Measurements from ENCODE around the gene ELOVL7.
"Not testable (repeated sequence)": the region's sequence is repeated elsewhere in the genome, so short reads cannot be mapped to it uniquely, and the experiment has no call there.

ELOVL7 gene

GRCh38 chr5:60829490-60830266 is 14.4 kb downstream of the ELOVL7 start:
- no peak for DNase-seq

GRCh38 chr5:60827201-60827600 is 16.9 kb downstream of the ELOVL7 start:
- no peak for DNase-seq

DNA sequence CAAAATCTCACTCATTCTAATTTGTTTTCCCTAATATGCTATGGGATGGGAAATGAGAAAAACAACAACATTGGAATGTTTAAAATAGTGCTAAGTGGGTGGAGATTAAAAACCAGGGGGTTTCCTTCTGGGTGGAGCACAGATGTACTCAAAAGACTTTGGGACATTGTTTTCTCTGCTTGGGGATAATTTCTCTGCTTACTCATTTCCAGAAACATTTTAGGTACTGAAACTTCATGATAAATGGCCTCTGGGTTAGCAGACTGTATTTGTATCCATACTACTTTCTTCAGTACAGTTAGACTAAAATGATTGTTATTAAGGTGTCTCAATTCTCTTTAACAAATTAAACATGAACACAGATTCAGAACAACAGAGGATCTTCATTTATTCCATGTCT is 17.4 kb downstream of the ELOVL7 start:
- no peak for DNase-seq

DNA sequence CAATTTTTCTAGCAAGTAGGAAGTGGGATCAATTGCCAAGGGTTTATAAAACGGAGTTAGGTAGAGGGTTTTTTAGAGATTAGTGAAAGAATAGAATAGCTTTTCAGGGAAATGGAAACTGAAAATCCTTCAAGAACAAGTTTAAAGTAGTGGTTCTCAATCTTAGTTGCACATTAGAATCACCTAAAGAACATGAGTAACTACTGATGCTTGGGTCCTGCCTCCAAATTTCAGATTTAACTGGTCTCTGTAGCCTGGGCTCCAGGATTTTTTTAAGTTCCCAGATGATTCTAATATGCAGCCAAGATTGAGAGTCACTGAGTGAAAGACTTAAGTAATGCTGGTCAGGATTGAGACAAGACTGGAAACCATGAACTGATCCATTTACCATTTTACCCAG is 20.5 kb downstream of the ELOVL7 start:
- DNase-seq: no peak

- DNase-seq: no peak
These were observed 21.8 kb downstream of the ELOVL7 start for GRCh38 chr5:60822285-60822556.

GRCh38 chr5:60821488-60822284 is 22.4 kb downstream of the ELOVL7 start:
- DNase-seq: no peak

DNA sequence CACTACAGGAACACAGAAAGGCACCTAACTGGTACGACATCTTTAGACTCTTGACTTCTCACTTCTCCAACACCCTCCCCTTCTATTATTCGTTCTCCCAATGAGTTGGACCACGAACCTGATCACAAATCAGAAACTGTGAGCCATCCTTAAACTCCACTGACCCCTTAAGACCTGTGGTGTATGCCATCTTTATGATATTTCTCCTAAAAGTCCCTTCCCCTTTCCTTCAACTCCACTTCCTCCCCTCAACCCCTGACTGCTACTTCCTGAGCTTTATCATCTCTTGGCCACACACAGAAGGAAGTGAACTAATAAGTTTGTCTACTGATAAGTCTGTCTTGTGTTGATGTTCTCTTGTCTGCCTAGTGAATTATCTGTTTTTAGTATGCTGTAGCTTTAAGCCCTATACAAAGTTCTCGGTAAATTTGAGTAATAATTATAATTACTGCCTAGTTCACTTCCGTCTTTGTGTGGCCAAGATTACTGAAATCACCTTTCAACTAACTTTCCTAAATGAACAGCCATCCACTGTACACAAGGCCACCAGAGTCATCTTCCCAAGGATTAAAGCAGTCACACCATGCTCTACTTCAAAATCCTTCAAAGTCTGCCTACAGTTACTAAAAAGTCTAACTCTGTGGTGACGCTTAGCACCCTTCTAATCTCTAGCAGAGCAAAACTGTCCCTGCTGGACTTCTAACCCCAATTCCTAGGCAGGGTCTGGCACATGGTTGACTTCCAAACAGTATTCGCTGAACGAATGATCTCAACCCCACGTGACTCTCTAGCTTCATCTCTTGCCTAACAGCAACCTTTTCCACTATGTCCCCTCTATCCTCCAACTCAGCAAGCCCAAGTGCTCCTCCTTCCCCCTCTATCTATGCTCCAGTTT is 23.2 kb downstream of the ELOVL7 start:
- no peak for DNase-seq

DNA sequence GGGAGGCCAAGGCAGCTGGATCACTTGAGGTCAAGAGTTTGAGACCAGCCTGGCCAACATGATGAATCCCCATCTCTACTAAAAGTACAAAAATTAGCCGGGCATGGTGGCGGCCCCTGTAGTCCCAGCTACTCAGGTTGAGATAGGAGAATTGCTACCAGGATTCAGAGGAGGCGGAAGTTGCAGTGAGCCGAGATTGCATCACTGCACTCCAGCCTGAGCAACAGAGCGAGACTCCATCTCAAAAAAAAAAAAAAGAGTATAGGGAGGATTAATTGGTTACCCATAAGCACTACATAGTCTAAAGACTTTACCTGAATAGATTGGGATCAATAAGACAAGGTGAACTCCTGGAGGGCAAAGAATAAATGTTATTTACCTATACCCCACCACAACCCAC is 27.9 kb downstream of the ELOVL7 start:
- not testable (repeated sequence) for DNase-seq

GRCh38 chr5:60814498-60814897 is 29.6 kb downstream of the ELOVL7 start:
- no peak for DNase-seq

DNA sequence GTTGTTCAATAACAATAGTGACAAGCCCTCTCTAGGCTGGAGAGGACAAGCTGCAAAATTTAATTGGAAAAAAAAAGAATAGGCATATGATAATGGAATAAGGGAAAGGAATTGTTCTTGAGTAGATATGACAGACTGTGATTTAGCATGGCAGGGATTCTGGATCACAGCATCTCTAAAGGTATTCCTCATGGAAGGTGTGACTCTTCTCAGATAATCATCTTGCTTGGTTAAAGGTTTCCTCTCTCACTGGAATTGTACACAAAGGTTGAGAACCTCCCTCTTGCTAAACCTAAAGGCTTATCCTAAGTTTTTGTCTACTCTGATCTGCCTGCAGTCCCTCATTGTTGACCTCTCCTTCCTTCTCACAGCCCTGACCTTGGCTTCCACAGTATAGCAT is 31.6 kb downstream of the ELOVL7 start:
- no peak for DNase-seq

DNA sequence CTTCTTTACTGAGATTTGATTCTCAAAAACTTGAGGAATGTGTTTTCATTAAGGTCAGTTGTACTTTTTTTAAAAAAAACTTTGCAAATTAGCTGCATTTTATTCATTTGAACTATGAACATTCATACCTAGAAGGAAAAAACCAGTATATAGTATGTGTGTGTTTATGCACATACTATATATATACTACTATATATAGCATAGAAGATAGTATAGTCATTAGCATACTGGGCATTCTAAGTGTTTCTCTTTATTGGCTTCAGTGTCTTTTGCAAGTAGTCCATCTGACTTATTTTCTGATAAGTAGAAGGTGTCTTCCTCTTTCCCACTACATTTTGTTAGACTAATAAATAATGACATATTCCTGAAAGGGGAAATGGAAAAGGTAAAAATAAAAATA is 33.0 kb downstream of the ELOVL7 start:
- no peak for DNase-seq

- no peak for DNase-seq
These were observed 33.5 kb downstream of the ELOVL7 start for GRCh38 chr5:60810438-60811085.

DNA sequence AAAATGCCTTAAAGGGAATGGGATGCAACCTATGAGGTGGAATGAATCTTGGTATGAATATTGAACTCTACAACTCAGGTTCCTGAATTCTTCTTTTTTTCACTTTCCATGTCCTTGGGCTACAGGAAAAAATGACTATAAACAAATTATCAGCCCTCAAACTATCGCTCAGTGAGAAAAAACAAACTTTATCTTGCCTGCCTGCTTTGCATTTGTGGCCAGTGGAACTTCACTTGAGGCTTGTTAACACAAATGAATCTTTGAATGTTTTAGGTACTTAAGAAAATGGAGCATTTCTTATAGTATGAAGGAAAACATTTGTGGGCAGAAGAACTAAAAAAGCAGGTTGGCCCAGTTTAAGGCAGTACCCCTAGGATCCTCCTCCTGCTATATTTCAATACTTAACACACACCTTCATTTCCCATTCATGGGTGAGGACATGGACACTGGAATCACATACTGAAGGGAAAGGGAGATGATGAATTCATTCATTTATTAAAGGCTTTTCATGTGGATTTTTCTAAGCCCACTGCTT is 34.1 kb downstream of the ELOVL7 start:
- no peak for DNase-seq

DNA sequence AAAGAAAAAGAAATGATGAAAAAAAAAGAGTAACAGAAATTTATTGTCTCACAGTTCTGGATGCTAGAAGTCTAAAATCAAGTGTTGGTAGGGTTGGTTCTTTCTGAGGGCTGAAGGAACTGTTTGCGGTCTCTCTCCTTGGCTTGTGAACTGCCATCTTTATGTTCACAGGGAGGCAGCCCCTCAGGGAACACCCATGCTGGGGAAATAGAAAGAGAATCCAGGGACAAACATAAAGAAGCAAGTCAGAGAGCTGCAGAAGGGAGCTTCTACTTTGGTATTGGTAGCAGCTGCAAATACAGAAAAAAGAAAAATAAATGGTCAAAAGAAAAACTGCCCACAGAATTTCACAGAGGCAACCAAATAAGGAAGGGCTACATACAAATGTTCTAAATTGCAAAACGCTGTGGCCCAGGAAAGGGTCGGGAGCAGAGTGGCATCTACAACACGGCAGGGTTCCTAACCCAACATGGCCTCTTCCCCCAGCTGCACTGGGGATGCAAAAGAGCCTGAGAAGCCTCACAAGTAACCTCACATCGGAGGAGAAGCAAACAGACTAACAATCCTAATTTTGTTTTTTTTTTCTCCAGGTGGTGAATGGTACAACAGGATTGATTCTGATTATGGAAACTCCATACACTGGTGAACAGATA is 37.4 kb downstream of the ELOVL7 start:
- DNase-seq: no peak

GRCh38 chr5:60805463-60805862 is 38.6 kb downstream of the ELOVL7 start:
- DNase-seq: no peak

DNA sequence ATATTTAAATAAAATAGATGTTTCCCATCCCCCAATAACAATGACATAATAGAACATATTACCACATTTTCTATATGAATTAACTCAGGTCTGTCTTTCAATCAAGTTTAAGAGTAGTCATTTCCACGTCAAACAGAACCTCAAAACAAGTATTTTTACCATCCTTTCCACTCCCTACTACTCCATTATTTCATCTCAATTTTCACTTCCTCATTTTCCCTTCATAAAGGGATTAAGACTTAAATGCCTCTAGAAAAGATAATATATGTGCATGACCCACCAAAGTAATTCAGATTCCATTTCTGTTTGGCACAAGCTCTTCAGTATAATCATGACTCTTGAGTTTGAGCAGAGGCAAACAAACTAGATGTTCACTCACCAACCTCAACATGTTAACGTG is 40.4 kb downstream of the ELOVL7 start:
- no peak for DNase-seq

- DNase-seq: no peak
These were observed 41.1 kb downstream of the ELOVL7 start for GRCh38 chr5:60802986-60803385.

GRCh38 chr5:60802226-60802625 is 41.8 kb downstream of the ELOVL7 start:
- DNase-seq: no peak

DNA sequence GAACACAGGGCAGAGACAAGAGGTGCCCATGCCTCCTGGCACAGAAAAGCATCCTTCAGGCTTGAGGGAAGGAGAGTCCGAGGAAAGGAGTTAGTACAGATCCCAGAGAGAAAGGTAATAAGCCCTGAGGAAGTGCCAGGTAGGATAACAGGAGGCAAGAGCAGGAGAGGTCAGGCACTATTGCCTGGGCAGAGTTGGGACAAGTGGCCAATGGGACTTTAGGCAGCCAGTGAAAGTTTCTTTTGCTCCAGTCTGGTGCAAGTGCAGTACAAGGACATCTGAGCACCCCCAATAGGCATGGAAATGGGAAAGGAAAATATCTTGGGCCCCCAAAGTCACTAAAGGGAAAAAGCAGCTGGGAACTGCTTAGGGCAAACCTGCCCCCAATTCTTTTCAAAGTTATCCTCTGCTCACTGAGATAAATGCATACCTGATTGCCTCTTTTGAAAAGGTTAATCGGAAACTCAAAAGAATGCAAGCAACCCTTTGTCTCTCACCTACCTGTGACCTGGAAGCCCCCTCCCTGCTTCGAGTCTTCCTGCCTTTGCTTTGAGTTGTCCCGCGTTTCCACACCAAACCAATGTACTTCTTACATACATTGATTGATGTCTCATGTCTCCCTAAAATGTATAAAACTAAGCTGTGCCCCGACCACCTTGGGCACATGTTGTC is 46.5 kb downstream of the ELOVL7 start:
- no peak for DNase-seq

- not testable (repeated sequence) for DNase-seq
These were observed 48.6 kb downstream of the ELOVL7 start for GRCh38 chr5:60795424-60795950.

DNA sequence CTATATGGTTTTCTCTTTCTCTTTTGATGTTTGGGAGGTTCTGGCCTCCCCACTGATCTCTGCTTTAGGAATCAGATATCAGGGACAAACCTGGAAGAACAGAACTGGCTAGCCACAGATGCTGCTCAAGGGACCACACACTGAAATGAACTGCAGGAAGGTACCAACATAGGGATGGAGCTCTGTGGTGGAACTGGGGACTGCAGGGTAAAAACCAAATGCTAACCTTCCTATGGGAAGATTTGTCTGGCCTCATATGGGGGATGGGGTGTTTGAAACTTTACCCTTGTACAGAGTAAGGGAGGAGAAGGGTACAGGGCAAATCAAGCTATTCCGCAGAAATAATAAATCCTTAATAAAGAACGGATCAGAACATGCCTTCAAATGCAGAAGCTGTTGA is 49.4 kb downstream of the ELOVL7 start:
- DNase-seq: no peak
